Gastroesophageal sphincter (tissue), 4 donors: ENCODE results near the gene ARHGAP22. TPM values are rescaled to one million over a fixed set of nuclear protein-coding genes. Genes with fewer than 3 reads are reported as not detected.

Experiments
- ATAC-seq: fragments of 150-250 bp; one replicate; pipeline ENCODE4 v1.9.1; 2016; ENCODE audit warnings: mild to moderate bottlenecking, moderate library complexity
- H3K27ac ChIP-seq, 4 donors: fragments of 200-600 bp; sonication (generic) in 3 of 4; 1 replicate in 3 of 4; 2 replicates in 1 of 4; pipeline ENCODE4 v1.5.1; 2016 to 2019
- H3K27me3 ChIP-seq: fragments of 200-600 bp; sonication (generic); one replicate; pipeline ENCODE4 v1.5.1; 2019
- H3K36me3 ChIP-seq, 2 donors: fragments of 200-600 bp; sonication (generic); one replicate each; pipeline ENCODE4 v1.5.1; 2019; ENCODE audit warnings: control low read depth in 1 of 2
- H3K4me1 ChIP-seq, 3 donors: fragments of 200-600 bp; sonication (generic); 1 replicate in 2 of 3; 2 replicates in 1 of 3; pipeline ENCODE4 v1.5.1; 2016 to 2019; ENCODE audit warnings: control low read depth in 2 of 3
- H3K4me3 ChIP-seq, 2 donors: fragments of 200-600 bp; sonication (generic); one replicate each; pipeline ENCODE4 v1.5.1; 2019; ENCODE audit warnings: mild to moderate bottlenecking in 1 of 2, moderate library complexity in 1 of 2
- H3K9me3 ChIP-seq, 3 donors: fragments of 200-600 bp; sonication (generic); one replicate each; pipeline ENCODE4 v1.5.1; 2017 to 2019; ENCODE audit warnings: control low read depth in 2 of 3
- EP300 ChIP-seq: sonication (generic); formaldehyde crosslinking; IDR thresholded peaks from one replicate; pipeline ENCODE4 v1.6.1; 2017; ENCODE audit warnings: antibody characterized with exemption, mild to moderate bottlenecking
- POLR2A ChIP-seq, 2 donors: fragments of 450-650 bp; IDR thresholded peaks; one replicate each; pipeline ENCODE4 v1.6.1; 2017; ENCODE audit warnings: antibody characterized with exemption in 2 of 2, mild to moderate bottlenecking in 2 of 2, moderate library complexity in 1 of 2
- POLR2AphosphoS5 ChIP-seq: sonication (generic); formaldehyde crosslinking; IDR thresholded peaks from one replicate; pipeline ENCODE4 v1.6.1; 2017; ENCODE audit warnings: antibody characterized with exemption
- WGBS, 2 donors: methylation state at CpG; one replicate each; pipeline ENCODE4 v1.1.5; 2018; ENCODE audit warnings: low coverage in 1 of 2; 5-methylcytosine and 5-hydroxymethylcytosine counted together
- total RNA-seq, 4 donors: library from RNA; depleted of rRNA; stranded (reverse); fragments of >200 nt; gene quantifications; one replicate each; pipeline ENCODE4 v1.1.0, GENCODE V29; 2016
- TF ChIP-seq, protein P1 (sequence below), 4 experiments: fragments of 200-600 bp in 2 of 4; fragments of 450-650 bp in 2 of 4; sonication (generic) in 1 of 4; IDR thresholded peaks; one replicate each; pipeline ENCODE4 v1.5.1; 2017 to 2019; ENCODE audit warnings: antibody characterized with exemption in 4 of 4, mild to moderate bottlenecking in 2 of 4, moderate library complexity in 2 of 4

Gene ARHGAP22
- total RNA-seq, 4 donors from 2014 or later, result 4.2 to 5.8 (median 5.1) TPM

DNA sequence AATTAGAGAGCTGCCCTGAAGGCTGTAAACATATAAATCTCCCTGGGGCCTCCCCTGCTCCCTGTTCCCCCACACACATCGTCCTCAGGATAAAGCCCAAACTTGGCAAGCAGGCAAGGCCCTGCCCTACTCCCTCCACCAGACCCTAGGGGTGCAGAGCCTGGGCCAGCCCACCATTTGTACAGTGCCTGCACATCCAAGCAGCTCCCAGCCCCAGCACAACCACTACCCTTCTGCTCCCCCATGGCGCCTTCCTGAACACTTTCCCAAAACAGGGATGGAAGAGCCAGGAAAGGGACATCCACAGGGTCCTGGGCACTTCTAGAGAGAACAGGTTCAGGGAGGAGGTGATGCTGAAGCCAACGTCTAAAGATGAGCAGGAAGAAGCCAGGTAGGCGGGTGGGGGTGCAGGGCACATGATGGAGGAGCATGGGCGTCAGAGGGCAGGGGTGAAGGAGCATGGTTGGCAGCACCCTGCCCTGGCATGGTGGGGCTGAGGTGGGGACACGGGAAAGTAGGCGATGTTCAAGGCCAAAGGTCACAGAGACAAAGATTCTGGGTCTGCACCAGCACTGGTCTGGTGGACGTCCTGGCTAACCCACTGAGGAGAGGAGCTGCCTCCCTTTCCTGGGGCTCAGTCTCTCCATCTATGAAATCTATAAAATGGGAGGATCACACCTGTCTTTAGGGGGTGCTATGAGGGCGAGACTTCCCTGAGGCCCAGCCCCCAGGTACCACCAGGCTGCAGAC lies 140.6 kb downstream of the ARHGAP22 start:
- H3K4me3 ChIP-seq, result no peak overlapping the region
- no peaks in the 10 kb centered on the region for H3K9me3 ChIP-seq
- 71 to 100% methylated on average over 2 to 6 of the region's 9 CpGs for WGBS, 2 donors
- H3K36me3 ChIP-seq, result no peaks in the 10 kb centered on the region
- H3K4me1 ChIP-seq, result peaks cover 0 to 25% (median 0%) of the 10 kb centered on the region in 3 donors
- ATAC-seq, result no peak
- peaks cover 35% of the 10 kb centered on the region for H3K27me3 ChIP-seq
- TF ChIP-seq POLR2AphosphoS5, result no peak
- TF ChIP-seq, protein P1, sequence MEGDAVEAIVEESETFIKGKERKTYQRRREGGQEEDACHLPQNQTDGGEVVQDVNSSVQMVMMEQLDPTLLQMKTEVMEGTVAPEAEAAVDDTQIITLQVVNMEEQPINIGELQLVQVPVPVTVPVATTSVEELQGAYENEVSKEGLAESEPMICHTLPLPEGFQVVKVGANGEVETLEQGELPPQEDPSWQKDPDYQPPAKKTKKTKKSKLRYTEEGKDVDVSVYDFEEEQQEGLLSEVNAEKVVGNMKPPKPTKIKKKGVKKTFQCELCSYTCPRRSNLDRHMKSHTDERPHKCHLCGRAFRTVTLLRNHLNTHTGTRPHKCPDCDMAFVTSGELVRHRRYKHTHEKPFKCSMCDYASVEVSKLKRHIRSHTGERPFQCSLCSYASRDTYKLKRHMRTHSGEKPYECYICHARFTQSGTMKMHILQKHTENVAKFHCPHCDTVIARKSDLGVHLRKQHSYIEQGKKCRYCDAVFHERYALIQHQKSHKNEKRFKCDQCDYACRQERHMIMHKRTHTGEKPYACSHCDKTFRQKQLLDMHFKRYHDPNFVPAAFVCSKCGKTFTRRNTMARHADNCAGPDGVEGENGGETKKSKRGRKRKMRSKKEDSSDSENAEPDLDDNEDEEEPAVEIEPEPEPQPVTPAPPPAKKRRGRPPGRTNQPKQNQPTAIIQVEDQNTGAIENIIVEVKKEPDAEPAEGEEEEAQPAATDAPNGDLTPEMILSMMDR (IDR thresholded peaks at IDR 0.05), result no peak
- no peak for TF ChIP-seq EP300
- TF ChIP-seq POLR2A (IDR thresholded peaks at IDR 0.05), result no peak
- no peak overlapping the region for H3K27ac ChIP-seq

DNA sequence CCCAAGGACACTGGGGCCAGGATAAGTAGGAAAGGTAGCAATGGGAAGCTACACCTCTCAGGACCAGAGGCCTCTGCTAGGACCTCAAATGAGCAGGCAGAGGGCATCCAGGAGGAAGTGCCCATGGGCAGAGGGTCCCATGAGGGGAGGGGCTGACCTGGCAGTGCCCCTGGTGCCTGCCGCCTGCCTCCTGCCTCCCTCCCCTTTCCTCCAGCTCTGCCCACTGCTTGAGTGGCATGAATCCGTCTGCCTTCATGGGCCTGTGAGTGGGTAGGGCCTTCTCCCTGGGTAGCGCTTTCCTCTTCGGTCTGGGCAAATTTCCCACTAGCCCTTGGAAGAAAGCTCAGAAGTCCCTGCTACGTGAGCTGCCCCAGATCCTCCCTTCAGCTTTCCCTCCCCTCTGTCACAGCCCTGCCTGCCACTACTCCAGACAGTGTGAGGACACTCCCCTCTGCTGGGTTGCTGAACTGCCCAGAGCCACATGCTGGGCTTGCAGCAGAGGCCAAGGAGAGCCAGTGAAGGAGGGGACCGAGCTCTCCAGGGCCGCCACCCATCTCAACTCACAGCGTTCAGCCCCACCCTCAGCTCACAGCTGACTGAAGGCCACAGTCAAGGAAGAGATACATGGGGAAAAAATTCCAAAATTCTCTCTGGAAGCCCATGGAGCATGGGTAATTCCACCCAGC lies 141.4 kb downstream of the ARHGAP22 start:
- no peak overlapping the region for H3K4me3 ChIP-seq

DNA sequence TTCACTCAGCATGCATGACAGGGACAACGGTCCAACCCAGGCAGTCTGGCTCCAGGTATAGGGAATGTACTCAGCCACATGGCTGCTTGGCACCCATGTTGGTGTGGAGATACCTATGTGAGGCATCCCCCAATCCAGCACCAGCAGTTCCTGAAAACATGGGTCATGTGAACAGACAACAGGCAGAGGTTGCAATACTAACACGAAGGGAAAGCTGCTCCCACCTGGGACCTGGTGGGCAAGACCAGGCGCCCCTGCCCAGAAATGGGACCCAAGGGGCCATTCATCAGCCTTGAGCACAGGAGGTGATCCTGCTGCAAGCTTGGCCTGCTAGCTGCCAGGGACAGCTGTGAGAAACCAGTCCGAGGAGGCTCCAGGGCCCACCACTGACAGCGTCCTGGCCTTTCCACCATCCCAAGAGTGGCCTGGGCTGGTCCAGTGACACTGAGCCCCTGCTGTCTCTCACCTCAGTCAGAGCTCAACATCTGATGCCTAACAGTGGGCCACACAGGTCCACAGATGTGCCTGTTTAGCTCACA lies 142.3 kb downstream of the ARHGAP22 start:
- no peak for ATAC-seq
- no peak for TF ChIP-seq EP300
- no peak for TF ChIP-seq POLR2AphosphoS5
- peaks cover 0 to 25% (median 0%) of the 10 kb centered on the region in 3 donors for H3K4me1 ChIP-seq
- no peak overlapping the region for H3K4me3 ChIP-seq
- no peaks in the 10 kb centered on the region for H3K36me3 ChIP-seq
- H3K9me3 ChIP-seq, result no peaks in the 10 kb centered on the region
- H3K27me3 ChIP-seq, result peaks cover 18% of the 10 kb centered on the region
- H3K27ac ChIP-seq, result no peak overlapping the region
- WGBS, 2 donors, result 83% methylated on average over 4 of the region's 5 CpGs; no CpG with 5 or more reads in 1 of the 2 donors

More for the DNA sequence above, 141.4 kb downstream of the ARHGAP22 start:
- Histone ChIP-seq H3K36me3 (no peaks in the 10 kb centered on the region), H3K27ac (no peak overlapping the region), H3K9me3 (no peaks in the 10 kb centered on the region), H3K27me3 (peaks cover 26% of the 10 kb centered on the region), H3K4me1 (peaks cover 0 to 25% (median 0%) of the 10 kb centered on the region in 3 donors)
- TF ChIP-seq POLR2A (IDR thresholded peaks at IDR 0.05) (no peak), POLR2AphosphoS5 (no peak), EP300 (no peak)
- TF ChIP-seq, protein P1 (IDR thresholded peaks at IDR 0.05), result no peak
- 33 to 40% methylated on average over 1 of the region's 8 CpGs for WGBS, 2 donors
- no peak for ATAC-seq

DNA sequence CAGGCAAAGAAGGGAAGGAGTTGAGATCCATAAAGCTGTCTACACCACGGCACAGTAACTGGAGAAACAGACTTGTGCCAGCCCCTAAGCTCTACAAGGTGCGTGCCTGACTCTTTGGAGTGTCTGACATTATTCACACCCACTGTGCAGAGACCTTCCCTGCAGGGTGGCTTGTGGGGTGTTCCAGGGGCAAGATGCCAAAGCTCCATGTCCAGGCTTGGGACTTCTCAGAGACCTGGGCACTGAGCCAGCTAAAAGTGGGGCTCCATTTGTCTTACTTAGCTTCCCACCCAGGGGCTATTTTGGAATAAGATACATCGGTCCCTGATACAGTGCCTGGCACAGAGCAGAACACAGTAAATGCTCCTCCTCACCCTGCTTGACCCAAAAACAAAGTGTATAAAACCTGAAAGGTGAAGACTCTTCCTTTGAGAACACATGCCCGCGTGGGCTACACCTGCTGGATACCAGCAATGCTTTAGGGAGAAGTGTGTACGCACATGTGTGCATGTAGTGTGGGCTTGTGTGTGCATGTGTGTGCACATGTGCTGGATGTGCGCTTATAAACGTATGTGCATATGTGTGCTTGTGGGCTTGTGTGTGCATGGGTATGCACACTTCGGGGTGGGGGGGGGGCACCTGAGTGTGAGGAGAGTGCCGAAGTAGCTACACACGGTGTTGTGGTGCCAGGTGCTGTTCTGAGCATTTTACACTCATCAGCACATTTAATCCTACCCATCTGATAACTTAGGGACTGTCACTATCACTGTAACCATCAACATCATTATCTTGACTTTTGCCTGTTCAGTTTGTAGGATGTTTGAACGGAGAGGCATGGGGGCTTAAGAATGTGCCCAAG lies 143.0 kb downstream of the ARHGAP22 start:
- peaks cover 0 to 31% (median 0%) of the 10 kb centered on the region in 3 donors for H3K4me1 ChIP-seq
- H3K27me3 ChIP-seq, result peaks cover 18% of the 10 kb centered on the region
- no peaks in the 10 kb centered on the region for H3K9me3 ChIP-seq
- ATAC-seq, result no peak
- TF ChIP-seq, protein P1 (IDR thresholded peaks at IDR 0.05), result no peak
- no peak for TF ChIP-seq POLR2A (IDR thresholded peaks at IDR 0.05)
- no peak for TF ChIP-seq EP300
- TF ChIP-seq POLR2AphosphoS5, result no peak
- no peak overlapping the region for H3K27ac ChIP-seq
- H3K36me3 ChIP-seq, result no peaks in the 10 kb centered on the region
- 82 to 87% methylated on average over 9 to 10 of the region's 12 CpGs for WGBS, 2 donors
- no peak overlapping the region for H3K4me3 ChIP-seq

DNA sequence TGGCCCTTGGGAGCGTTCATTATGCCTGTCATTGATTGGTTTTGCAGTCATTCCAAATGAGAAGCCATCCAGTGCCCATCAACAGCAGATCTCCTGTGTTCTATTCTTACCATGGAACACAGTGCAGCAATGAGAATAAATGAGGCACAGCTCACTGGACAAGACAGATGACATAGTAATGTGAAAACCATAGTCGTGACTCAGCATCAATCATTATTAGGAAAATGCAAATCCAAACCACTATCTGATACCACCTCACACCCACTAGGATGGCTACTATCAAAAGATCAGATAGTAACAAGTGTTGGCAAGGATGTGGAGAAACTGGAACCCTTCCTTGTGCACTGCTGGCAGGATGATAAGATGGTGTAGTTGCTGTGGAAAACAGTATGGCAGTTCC lies 144.7 kb downstream of the ARHGAP22 start:
- Histone ChIP-seq H3K4me1 (peaks cover 0 to 23% (median 0%) of the 10 kb centered on the region in 3 donors), H3K9me3 (no peaks in the 10 kb centered on the region), H3K4me3 (no peak overlapping the region), H3K36me3 (no peaks in the 10 kb centered on the region), H3K27me3 (peaks cover 12% of the 10 kb centered on the region), H3K27ac (no peak overlapping the region)
- ATAC-seq, result no peak
- TF ChIP-seq POLR2AphosphoS5, result no peak
- no peak for TF ChIP-seq EP300
- TF ChIP-seq, protein P1 (IDR thresholded peaks at IDR 0.05), result no peak
- TF ChIP-seq POLR2A (IDR thresholded peaks at IDR 0.05), result no peak
- WGBS, 2 donors, result 63 to 89% methylated on average over 1 to 2 of the region's 2 CpGs
